NCI-H2171 (cell line): Measurements from ENCODE around the gene EFTUD2.

Experiments used
- DNase-seq: peaks from one replicate; lab custom pipeline; 2025; lab: John Stamatoyannopoulos, UW

Gene EFTUD2

GRCh38 chr17:44887971-44888954 is 11.0 kb downstream of the EFTUD2 start:
- no peak for DNase-seq

GRCh38 chr17:44887016-44887415 is 12.2 kb downstream of the EFTUD2 start:
- DNase-seq: no peak

GRCh38 chr17:44884941-44885340 is 14.3 kb downstream of the EFTUD2 start:
- no peak for DNase-seq

GRCh38 chr17:44881145-44881544 is 18.1 kb downstream of the EFTUD2 start:
- no peak for DNase-seq

- DNase-seq: no peak
Measured at GRCh38 chr17:44880062-44880461, 19.2 kb downstream of the EFTUD2 start.

- no peak for DNase-seq
Measured at GRCh38 chr17:44879376-44879775, 19.9 kb downstream of the EFTUD2 start.

GRCh38 chr17:44878627-44879221 is 20.5 kb downstream of the EFTUD2 start:
- peak; percentile 2 for DNase-seq

- DNase-seq: no peak
Measured at GRCh38 chr17:44877121-44877520, 22.1 kb downstream of the EFTUD2 start.

GRCh38 chr17:44875761-44876160 is 23.5 kb downstream of the EFTUD2 start:
- DNase-seq: no peak

GRCh38 chr17:44872131-44872768 is 27.0 kb downstream of the EFTUD2 start:
- DNase-seq: peak; percentile 69

GRCh38 chr17:44871556-44871955 is 27.7 kb downstream of the EFTUD2 start:
- DNase-seq: no peak

GRCh38 chr17:44867841-44868240 is 31.4 kb downstream of the EFTUD2 start:
- no peak for DNase-seq

- DNase-seq: no peak
Measured at GRCh38 chr17:44865931-44866330, 33.3 kb downstream of the EFTUD2 start.

GRCh38 chr17:44865231-44865660 is 34.0 kb downstream of the EFTUD2 start:
- peak; percentile 46 for DNase-seq

- DNase-seq: no peak
Measured at GRCh38 chr17:44864831-44865230, 34.4 kb downstream of the EFTUD2 start.

- DNase-seq: no peak
Measured at GRCh38 chr17:44863061-44863918, 36.0 kb downstream of the EFTUD2 start.

- no peak for DNase-seq
Measured at GRCh38 chr17:44862278-44862914, 36.8 kb downstream of the EFTUD2 start.

GRCh38 chr17:44859701-44860100 is 39.5 kb downstream of the EFTUD2 start:
- no peak for DNase-seq

- DNase-seq: no peak
Measured at GRCh38 chr17:44854192-44854591, 45.1 kb downstream of the EFTUD2 start.

- peak; percentile 34 for DNase-seq
Measured at GRCh38 chr17:44850612-44851011, 48.6 kb downstream of the EFTUD2 start.

GRCh38 chr17:44850025-44850424 is 49.2 kb downstream of the EFTUD2 start:
- no peak for DNase-seq
